Upper lobe of left lung (tissue), 6 donors: ENCODE data around the gene FBN2. TPM values are rescaled to one million over a fixed set of nuclear protein-coding genes. Genes with fewer than 3 reads are reported as not detected.

Experiments used
- ATAC-seq, 2 donors: fragments of 200-7000 bp; cut with Tn5 transposase; one replicate each; pipeline ENCODE4 v1.9.1; 2022; ENCODE audit warnings: mild to moderate bottlenecking in 2 of 2, moderate library complexity in 2 of 2; ENCODE audit not compliant: low FRiP score in 2 of 2
- DNase-seq, 2 donors: peaks; one replicate each; pipeline ENCODE4 v3.0.0-alpha.2; 2019 to 2020
- H3K27ac ChIP-seq, 4 donors: fragments of 200-600 bp; sonication (generic); one replicate each; pipeline ENCODE4 v1.5.1; 2016 to 2019
- H3K27me3 ChIP-seq, 4 donors: fragments of 200-600 bp; sonication (generic); one replicate each; pipeline ENCODE4 v1.5.1; 2017 to 2019
- H3K36me3 ChIP-seq, 4 donors: fragments of 200-600 bp; sonication (generic); one replicate each; pipeline ENCODE4 v1.5.1; 2016 to 2019
- H3K4me1 ChIP-seq, 4 donors: fragments of 200-600 bp; sonication (generic); one replicate each; pipeline ENCODE4 v1.5.1; 2018 to 2019
- H3K4me3 ChIP-seq, 4 donors: fragments of 200-600 bp; sonication (generic); one replicate each; pipeline ENCODE4 v1.5.1; 2017 to 2019; ENCODE audit warnings: mild to moderate bottlenecking in 2 of 4, moderate library complexity in 1 of 4
- H3K9me3 ChIP-seq, 4 donors: fragments of 200-600 bp; sonication (generic); one replicate each; pipeline ENCODE4 v1.5.1; 2018 to 2019
- CTCF ChIP-seq, 6 experiments: fragments of 450-650 bp in 4 of 6; fragments of 200-600 bp in 2 of 6; sonication (generic) in 2 of 6; IDR thresholded peaks; one replicate each; pipeline ENCODE4 v1.5.1; 2016 to 2019; ENCODE audit warnings: antibody characterized with exemption in 6 of 6
- EP300 ChIP-seq, 4 donors: sonication (generic); formaldehyde crosslinking; IDR thresholded peaks; one replicate each; pipeline ENCODE4 v1.5.1; 2017; ENCODE audit warnings: antibody characterized with exemption in 4 of 4, control low read depth in 2 of 4
- POLR2A ChIP-seq, 4 donors: fragments of 450-650 bp; IDR thresholded peaks; one replicate each; pipeline ENCODE4 v1.5.1; 2016 to 2017; ENCODE audit warnings: antibody characterized with exemption in 4 of 4, mild to moderate bottlenecking in 2 of 4
- POLR2AphosphoS5 ChIP-seq, 2 donors: sonication (generic); formaldehyde crosslinking; IDR thresholded peaks; one replicate each; pipeline ENCODE4 v1.5.1; 2017; ENCODE audit warnings: antibody characterized with exemption in 2 of 2
- WGBS, 2 donors: methylation state at CpG; one replicate each; pipeline ENCODE4 v1.1.5; 2017 to 2018; 5-methylcytosine and 5-hydroxymethylcytosine counted together
- total RNA-seq, 6 donors: library from RNA; depleted of rRNA in 4 of 6; stranded (reverse); fragments of >200 nt in 4 of 6; gene quantifications; one replicate each; pipeline versions ENCODE4 v1.1.0 to v1.2.1, GENCODE V29; 2016 to 2021
- donor health status: DM: no; HTN: no; CAD: no; lungs with moderate emphysema.
- donor health status: DM: no; HTN: yes; CAD: no; lungs with severe emphysema.

Gene FBN2
- total RNA-seq, 6 donors from 2014 or later: under 0.01 to 1.7 (median 0.39) TPM

- no peaks in the 10 kb centered on the region for H3K9me3 ChIP-seq
- no peaks in the 10 kb centered on the region for H3K36me3 ChIP-seq
- no peaks in the 10 kb centered on the region for H3K4me1 ChIP-seq
- no peak overlapping the region for H3K27ac ChIP-seq
- H3K27me3 ChIP-seq: no peaks in the 10 kb centered on the region
- 76% methylated on average over 2 of the region's 2 CpGs for WGBS, 2 donors
- H3K4me3 ChIP-seq: no peak overlapping the region
- no peak for TF ChIP-seq EP300 (IDR thresholded peaks at IDR 0.05)
- no peak for TF ChIP-seq CTCF (IDR thresholded peaks at IDR 0.05)
- TF ChIP-seq POLR2A (IDR thresholded peaks at IDR 0.05): no peak
- TF ChIP-seq POLR2AphosphoS5 (IDR thresholded peaks at IDR 0.05): no peak
- DNase-seq: no peak
- no peak for ATAC-seq
These were observed 105.1 kb downstream of the FBN2 start for GRCh38 chr5:128432913-128433440.

GRCh38 chr5:128427921-128428320 lies 110.1 kb downstream of the FBN2 start:
- Histone ChIP-seq H3K27me3 (no peaks in the 10 kb centered on the region), H3K36me3 (no peaks in the 10 kb centered on the region), H3K27ac (no peak overlapping the region), H3K4me1 (no peaks in the 10 kb centered on the region), H3K9me3 (no peaks in the 10 kb centered on the region), H3K4me3 (no peak overlapping the region)
- TF ChIP-seq EP300 (IDR thresholded peaks at IDR 0.05) (no peak), POLR2AphosphoS5 (IDR thresholded peaks at IDR 0.05) (no peak), CTCF (IDR thresholded peaks at IDR 0.05) (no peak), POLR2A (IDR thresholded peaks at IDR 0.05) (no peak)
- ATAC-seq: no peak
- 81 to 88% methylated on average over 1 of the region's 1 CpG for WGBS, 2 donors
- DNase-seq: no peak

- H3K4me3 ChIP-seq: no peak overlapping the region
- TF ChIP-seq CTCF (IDR thresholded peaks at IDR 0.05) (no peak), EP300 (IDR thresholded peaks at IDR 0.05) (no peak), POLR2AphosphoS5 (IDR thresholded peaks at IDR 0.05) (no peak), POLR2A (IDR thresholded peaks at IDR 0.05) (no peak)
- ATAC-seq: no peak
- H3K4me1 ChIP-seq: no peaks in the 10 kb centered on the region
- no peak overlapping the region for H3K27ac ChIP-seq
- no peaks in the 10 kb centered on the region for H3K27me3 ChIP-seq
- H3K36me3 ChIP-seq: no peaks in the 10 kb centered on the region
- H3K9me3 ChIP-seq: no peaks in the 10 kb centered on the region
- no peak for DNase-seq
- WGBS, 2 donors: 73 to 75% methylated on average over 5 of the region's 5 CpGs
These were observed 111.9 kb downstream of the FBN2 start for GRCh38 chr5:128426090-128426534.

GRCh38 chr5:128424646-128425045 lies 113.4 kb downstream of the FBN2 start:
- Histone ChIP-seq H3K9me3 (no peaks in the 10 kb centered on the region), H3K36me3 (no peaks in the 10 kb centered on the region), H3K27me3 (no peaks in the 10 kb centered on the region), H3K4me1 (no peaks in the 10 kb centered on the region), H3K4me3 (no peak overlapping the region), H3K27ac (no peak overlapping the region)
- no peak for DNase-seq
- no peak for ATAC-seq
- TF ChIP-seq POLR2A (IDR thresholded peaks at IDR 0.05): no peak
- no peak for TF ChIP-seq EP300 (IDR thresholded peaks at IDR 0.05)
- no peak for TF ChIP-seq POLR2AphosphoS5 (IDR thresholded peaks at IDR 0.05)
- no peak for TF ChIP-seq CTCF (IDR thresholded peaks at IDR 0.05)

GRCh38 chr5:128422612-128423011 lies 115.4 kb downstream of the FBN2 start:
- Histone ChIP-seq H3K36me3 (no peaks in the 10 kb centered on the region), H3K4me1 (no peaks in the 10 kb centered on the region), H3K9me3 (no peaks in the 10 kb centered on the region), H3K27me3 (no peaks in the 10 kb centered on the region), H3K27ac (no peak overlapping the region), H3K4me3 (no peak overlapping the region)
- ATAC-seq (no peak), DNase-seq (no peak)
- TF ChIP-seq POLR2AphosphoS5 (IDR thresholded peaks at IDR 0.05): no peak
- TF ChIP-seq EP300 (IDR thresholded peaks at IDR 0.05): no peak
- TF ChIP-seq POLR2A (IDR thresholded peaks at IDR 0.05): no peak
- TF ChIP-seq CTCF (IDR thresholded peaks at IDR 0.05): no peak
